ENCODE results near the gene TM9SF3.

TM9SF3 gene

DNA sequence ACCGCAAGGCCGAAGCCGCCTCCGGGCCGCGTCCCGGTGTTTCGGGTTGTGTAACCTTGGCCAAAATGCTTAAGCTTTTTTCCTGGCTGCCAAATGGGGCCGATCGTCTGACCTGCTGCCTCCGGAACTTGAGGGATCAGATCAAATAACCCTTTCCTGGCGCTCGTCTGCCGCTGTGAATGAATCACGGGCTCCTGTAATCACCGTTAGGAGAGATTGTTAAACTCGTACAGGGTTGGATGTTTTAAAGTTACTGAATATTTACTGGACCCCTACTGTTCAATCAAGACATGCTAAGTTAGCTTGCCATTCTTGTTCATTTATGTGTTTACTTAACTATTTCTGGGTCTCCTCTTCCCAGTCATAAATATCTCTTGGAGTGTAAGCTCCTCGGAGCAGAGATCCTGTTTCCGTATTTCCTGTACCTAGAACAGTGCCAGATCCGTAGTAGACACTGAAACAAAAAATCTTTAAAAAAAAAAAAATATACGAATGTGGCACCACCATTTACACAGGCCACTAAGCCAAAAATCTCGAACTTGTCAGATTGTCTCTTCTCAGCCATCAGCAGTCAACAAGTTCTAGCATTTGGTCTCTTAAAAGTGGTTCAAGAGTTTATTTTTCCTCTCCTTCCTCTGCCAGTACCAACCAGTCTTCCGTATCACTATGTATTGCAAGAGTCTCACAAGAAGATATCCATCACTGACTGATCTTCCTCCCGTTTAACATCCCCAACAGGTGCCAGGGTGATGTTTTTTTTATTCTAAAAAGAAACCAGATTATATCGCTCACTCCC, 650 bp upstream of the TM9SF3 start:
- TF ChIP-seq, protein P1, sequence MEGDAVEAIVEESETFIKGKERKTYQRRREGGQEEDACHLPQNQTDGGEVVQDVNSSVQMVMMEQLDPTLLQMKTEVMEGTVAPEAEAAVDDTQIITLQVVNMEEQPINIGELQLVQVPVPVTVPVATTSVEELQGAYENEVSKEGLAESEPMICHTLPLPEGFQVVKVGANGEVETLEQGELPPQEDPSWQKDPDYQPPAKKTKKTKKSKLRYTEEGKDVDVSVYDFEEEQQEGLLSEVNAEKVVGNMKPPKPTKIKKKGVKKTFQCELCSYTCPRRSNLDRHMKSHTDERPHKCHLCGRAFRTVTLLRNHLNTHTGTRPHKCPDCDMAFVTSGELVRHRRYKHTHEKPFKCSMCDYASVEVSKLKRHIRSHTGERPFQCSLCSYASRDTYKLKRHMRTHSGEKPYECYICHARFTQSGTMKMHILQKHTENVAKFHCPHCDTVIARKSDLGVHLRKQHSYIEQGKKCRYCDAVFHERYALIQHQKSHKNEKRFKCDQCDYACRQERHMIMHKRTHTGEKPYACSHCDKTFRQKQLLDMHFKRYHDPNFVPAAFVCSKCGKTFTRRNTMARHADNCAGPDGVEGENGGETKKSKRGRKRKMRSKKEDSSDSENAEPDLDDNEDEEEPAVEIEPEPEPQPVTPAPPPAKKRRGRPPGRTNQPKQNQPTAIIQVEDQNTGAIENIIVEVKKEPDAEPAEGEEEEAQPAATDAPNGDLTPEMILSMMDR (IDR thresholded peaks at IDR 0.05; ENCODE audit: low read depth, low read length, poor library complexity, severe bottlenecking) = no peak
- no peak for TF ChIP-seq EZH2phosphoT487 (IDR thresholded peaks at IDR 0.05; ENCODE audit: borderline replicate concordance, low read length)
- peak overlapping the region; percentile 85 for H3K4me2 ChIP-seq (ENCODE audit: low read length)
- no peaks in the 10 kb centered on the region for H3K9me3 ChIP-seq (ENCODE audit: control insufficient read depth, insufficient read depth, low read length)
- peak overlapping the region; percentile 83 for H3K27ac ChIP-seq (ENCODE audit: low read depth, low read length)
- H4K20me1 ChIP-seq (ENCODE audit: control insufficient read depth, insufficient read depth, low read depth, low read length) = peaks cover 9% of the 10 kb centered on the region; the same call in 1 of the 2 replicates
- peaks cover 36% of the 10 kb centered on the region for H3F3A ChIP-seq (ENCODE audit: control insufficient read depth, insufficient read depth)
- H3K4me3 ChIP-seq (ENCODE audit: low read length) = peak overlapping the region; percentile 93
- peaks cover 47% of the 10 kb centered on the region for H3K4me1 ChIP-seq (ENCODE audit: control insufficient read depth, low read length)
- no peaks in the 10 kb centered on the region for H3K9me2 ChIP-seq (replicated peaks; ENCODE audit: control insufficient read depth, low read length)
- peaks cover 47% of the 10 kb centered on the region for H3K79me2 ChIP-seq (ENCODE audit: control insufficient read depth, low read length)
- peaks cover 19% of the 10 kb centered on the region for H3K36me3 ChIP-seq (ENCODE audit: control insufficient read depth, low read length)
- H3K27me3 ChIP-seq (ENCODE audit: control insufficient read depth, low read length) = no peaks in the 10 kb centered on the region

DNA sequence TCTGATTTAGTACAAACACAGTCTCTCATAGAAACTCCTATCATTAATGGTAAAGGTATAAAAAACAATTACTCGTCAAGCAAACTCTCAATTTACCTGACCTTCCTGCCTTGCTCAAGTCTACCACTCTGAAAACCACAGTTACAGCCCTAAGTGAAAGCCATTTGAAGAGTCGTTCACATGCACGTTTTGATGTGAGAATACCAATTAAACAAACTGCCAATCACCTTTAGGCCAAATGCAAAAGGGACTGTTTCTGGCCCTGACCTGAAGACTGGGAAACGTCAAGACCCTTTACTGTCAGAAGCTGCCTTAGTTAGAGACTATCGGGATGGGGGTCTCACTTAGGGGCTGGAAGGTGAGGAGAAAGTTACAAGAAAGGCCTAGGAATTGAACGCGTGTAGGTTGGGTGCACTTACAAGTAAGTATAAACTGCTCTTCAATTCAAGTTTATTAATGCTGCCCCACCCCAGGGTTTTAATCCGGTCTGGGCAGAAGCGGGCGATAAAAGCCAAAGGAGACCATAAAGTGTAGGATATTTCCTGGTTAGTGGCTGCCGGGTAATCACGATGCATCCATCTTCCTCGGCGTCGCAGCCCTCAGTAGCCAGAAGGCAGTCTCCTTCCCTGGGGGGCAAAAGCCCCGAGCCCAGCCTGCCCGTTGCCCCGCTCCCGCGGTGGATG, 935 bp downstream of the TM9SF3 start:
- Histone ChIP-seq H3K27ac (ENCODE audit: low read depth, low read length) (peak overlapping the region; percentile 83), H3K4me3 (ENCODE audit: low read length) (peak overlapping the region; percentile 93), H3K36me3 (ENCODE audit: control insufficient read depth, low read length) (peaks cover 25% of the 10 kb centered on the region), H3K9me3 (ENCODE audit: control insufficient read depth, insufficient read depth, low read length) (no peaks in the 10 kb centered on the region), H3K4me1 (ENCODE audit: control insufficient read depth, low read length) (peaks cover 60% of the 10 kb centered on the region), H3K79me2 (ENCODE audit: control insufficient read depth, low read length) (peaks cover 63% of the 10 kb centered on the region), H3K4me2 (ENCODE audit: low read length) (peak overlapping the region; percentile 97), H3K9me2 (replicated peaks; ENCODE audit: control insufficient read depth, low read length) (no peaks in the 10 kb centered on the region), H3F3A (ENCODE audit: control insufficient read depth, insufficient read depth) (peaks cover 25% of the 10 kb centered on the region), H3K27me3 (ENCODE audit: control insufficient read depth, low read length) (no peaks in the 10 kb centered on the region), H4K20me1 (ENCODE audit: control insufficient read depth, insufficient read depth, low read depth, low read length) (peaks cover 11% of the 10 kb centered on the region)
- no peak for TF ChIP-seq EZH2phosphoT487 (IDR thresholded peaks at IDR 0.05; ENCODE audit: borderline replicate concordance, low read length)
- TF ChIP-seq, protein P1 (IDR thresholded peaks at IDR 0.05; ENCODE audit: low read depth, low read length, poor library complexity, severe bottlenecking) = no peak

DNA sequence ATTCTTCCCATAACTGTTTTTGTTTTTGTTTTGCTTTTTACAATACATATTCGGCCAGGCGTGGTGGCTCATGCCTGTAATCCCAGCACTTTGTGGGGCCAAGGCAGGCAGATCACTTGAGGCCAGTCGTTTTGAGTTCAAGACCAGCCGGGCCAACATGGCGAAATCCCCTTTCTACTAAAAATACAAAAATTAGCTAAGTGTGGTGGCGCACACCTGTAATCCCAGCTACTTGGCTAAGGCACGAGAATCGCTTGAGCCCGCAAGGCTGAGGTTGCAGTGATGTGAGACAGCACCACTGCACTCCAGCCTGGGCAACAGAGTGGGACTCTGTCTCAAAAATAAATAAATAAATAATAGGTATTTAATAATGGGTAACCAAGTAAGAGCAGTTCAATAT, 2.3 kb downstream of the TM9SF3 start:
- Histone ChIP-seq H3K27me3 (ENCODE audit: control insufficient read depth, low read length) (no peaks in the 10 kb centered on the region), H3K4me2 (ENCODE audit: low read length) (peak overlapping the region; percentile 97), H3K9me3 (ENCODE audit: control insufficient read depth, insufficient read depth, low read length) (no peaks in the 10 kb centered on the region), H3K4me1 (ENCODE audit: control insufficient read depth, low read length) (peaks cover 60% of the 10 kb centered on the region), H3K4me3 (ENCODE audit: low read length) (peak overlapping the region; percentile 10; the same call in 1 of the 2 replicates), H3F3A (ENCODE audit: control insufficient read depth, insufficient read depth) (peaks cover 18% of the 10 kb centered on the region), H3K27ac (ENCODE audit: low read depth, low read length) (no peak overlapping the region), H3K9me2 (replicated peaks; ENCODE audit: control insufficient read depth, low read length) (no peaks in the 10 kb centered on the region), H3K79me2 (ENCODE audit: control insufficient read depth, low read length) (peaks cover 77% of the 10 kb centered on the region), H3K36me3 (ENCODE audit: control insufficient read depth, low read length) (peaks cover 25% of the 10 kb centered on the region), H4K20me1 (ENCODE audit: control insufficient read depth, insufficient read depth, low read depth, low read length) (peaks cover 15% of the 10 kb centered on the region)
- TF ChIP-seq, protein P1 (IDR thresholded peaks at IDR 0.05; ENCODE audit: low read depth, low read length, poor library complexity, severe bottlenecking) = no peak
- no peak for TF ChIP-seq EZH2phosphoT487 (IDR thresholded peaks at IDR 0.05; ENCODE audit: borderline replicate concordance, low read length)
